LoVo (cell line): ENCODE results near the gene PKP4.

Source experiments
- DNase-seq: peaks from one replicate; pipeline ENCODE4 v3.0.0-alpha.2; 2016; ENCODE audit warnings: low spot score

The PKP4 gene

GRCh38 chr2:158718851-158719250, 262.1 kb downstream of the PKP4 start:
- no peak for DNase-seq

DNA sequence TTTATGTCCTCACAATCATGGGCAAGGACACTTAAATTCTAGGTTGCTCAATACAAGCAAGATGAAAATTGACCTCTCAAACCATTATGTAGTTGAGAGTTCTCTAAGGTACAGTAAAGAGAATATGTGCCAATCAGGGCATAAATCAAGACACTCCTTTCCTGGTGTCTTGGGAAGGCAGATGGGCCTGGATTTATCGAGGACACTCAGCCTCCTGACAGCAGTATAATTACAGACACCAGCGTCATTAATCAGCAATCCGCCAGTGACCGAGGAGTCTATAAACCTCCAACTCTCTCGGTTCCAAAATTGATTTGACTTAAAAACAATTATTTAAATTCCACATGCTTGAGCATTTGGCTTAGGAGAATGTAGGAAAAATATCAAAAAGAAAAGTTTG, 262.7 kb downstream of the PKP4 start:
- no peak for DNase-seq

DNA sequence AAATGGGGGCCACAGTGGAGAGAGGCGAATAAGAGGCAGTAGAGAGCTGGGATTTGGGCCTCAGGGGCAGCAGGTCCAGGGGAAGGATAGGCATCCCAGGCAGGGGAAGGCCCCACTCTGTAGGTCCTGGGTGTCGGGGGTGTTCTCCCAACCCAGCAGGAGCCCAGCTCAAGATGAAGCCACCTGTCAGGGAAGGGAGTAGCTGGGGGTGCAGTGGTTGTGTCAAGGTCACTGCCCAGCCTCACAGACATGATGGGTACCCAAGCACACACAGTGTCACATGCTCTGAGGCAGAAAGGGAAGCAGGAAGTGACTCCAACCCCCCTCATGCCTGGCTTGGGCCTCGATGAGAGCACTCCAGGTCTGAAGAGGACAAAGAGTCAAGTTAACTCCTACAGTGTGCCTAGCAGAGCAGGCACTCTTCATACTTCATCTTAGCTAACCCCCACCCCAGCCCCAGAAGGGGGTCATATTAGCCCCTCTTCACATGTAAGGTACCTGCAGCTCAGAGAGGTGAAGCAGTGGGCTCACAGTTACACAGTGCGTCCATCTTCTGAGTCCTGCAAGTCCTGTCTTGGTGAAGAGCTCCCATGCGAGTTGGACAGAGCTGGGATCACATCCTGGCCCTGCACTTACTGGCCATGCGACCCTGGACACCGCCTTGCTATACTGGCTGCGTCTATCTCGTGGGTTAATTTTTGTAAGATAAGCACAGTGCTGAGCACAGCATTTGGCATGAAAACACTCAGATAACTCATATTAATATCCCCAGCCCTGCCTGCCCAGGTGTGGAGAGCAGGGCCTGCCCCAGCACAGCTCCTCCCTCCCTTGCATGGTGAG, 265.7 kb downstream of the PKP4 start:
- DNase-seq, result no peak

DNA sequence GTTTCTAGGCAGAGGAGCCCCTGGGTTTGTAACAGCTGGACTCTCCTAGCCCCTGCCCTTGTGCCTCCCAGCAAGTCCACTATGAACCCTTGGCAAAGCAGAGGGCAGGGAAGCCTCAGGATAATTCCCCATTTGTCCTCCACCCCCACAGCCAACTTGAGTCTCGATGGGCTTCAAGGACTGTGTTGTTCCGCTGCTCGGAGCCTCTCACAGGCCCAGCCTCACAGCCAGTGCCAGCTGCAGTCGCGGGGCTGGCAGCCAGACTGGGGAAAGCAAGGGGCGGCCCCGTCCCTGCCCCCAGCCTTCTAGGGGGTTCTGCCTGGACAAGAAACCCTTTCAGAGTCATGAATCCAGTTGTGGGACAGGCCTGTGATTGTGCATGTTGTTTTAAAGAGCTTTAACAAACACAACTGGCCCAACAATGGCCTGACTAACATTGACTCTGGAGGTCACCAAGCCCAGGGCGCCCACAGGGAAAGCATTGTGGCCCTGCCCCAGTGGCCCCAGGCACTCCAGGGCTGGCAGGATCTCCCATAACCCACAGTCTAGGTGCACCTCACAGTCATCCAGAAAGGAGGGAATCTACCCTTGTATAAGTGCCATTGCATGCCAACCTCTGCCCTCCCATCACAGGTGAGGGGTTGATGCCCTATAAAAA, 266.6 kb downstream of the PKP4 start:
- DNase-seq, result no peak

GRCh38 chr2:158723921-158724802, 267.4 kb downstream of the PKP4 start:
- DNase-seq, result peak; percentile 63

- DNase-seq, result peak; percentile 34
Observed at GRCh38 chr2:158724803-158725381, 268.1 kb downstream of the PKP4 start.

DNA sequence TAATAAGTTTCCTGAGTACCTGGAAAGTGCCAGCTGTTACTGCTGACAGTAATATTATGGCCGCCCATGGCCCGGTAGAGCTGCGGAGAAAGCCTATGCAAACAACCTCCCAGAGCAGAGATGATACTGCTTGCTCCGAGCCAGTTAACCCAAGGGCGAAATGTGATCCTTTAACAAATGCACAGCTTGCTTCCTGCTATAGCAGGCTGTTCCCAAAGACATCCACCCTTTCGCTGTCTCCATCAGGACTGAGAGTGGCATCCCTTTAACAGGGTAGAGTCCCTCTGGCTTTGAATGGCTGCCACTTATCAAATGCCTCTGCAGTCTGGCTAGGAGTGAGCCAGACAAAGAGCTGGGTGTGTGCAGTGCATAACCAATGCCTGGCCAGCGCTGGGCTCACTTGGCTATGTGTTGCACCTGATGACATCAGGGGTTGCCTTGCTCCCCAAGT, 268.7 kb downstream of the PKP4 start:
- DNase-seq, result no peak

DNA sequence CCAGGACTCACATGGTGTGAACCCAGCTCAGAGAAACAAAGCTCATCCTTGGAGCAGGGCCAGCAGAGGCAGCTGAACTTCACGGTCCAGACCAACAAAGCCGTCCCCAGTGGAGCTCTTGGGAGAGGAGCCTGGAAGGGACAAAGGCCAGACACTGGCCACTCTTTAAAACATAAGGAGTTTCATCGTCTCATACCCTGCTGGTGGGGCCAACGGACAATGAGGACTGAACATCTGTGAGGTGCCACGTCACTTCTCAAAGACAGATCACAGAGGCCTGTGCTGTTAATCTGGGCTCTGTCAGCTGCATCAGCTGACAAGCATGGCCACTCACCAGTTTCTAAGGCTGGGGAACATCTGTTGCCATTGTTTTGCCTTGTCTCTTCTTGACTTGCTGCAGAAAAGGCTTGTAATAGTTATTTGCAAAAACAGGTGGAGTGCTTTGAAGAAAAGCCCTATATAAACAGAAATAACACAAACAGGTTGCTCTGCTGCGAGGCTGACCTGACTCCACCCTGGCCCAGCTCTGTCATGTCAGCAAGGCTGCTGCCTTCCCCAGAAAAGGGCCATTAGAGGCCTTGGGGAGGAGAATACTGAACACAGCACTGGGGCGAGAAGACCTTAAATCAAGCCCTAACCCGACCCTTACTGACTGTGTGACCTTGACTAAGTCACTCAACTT, 270.3 kb downstream of the PKP4 start:
- no peak for DNase-seq

- no peak for DNase-seq
Observed at GRCh38 chr2:158728422-158728821, 271.7 kb downstream of the PKP4 start.

GRCh38 chr2:158729451-158729850, 272.7 kb downstream of the PKP4 start:
- DNase-seq, result no peak

- no peak for DNase-seq
Observed at GRCh38 chr2:158729873-158730620, 273.3 kb downstream of the PKP4 start.

DNA sequence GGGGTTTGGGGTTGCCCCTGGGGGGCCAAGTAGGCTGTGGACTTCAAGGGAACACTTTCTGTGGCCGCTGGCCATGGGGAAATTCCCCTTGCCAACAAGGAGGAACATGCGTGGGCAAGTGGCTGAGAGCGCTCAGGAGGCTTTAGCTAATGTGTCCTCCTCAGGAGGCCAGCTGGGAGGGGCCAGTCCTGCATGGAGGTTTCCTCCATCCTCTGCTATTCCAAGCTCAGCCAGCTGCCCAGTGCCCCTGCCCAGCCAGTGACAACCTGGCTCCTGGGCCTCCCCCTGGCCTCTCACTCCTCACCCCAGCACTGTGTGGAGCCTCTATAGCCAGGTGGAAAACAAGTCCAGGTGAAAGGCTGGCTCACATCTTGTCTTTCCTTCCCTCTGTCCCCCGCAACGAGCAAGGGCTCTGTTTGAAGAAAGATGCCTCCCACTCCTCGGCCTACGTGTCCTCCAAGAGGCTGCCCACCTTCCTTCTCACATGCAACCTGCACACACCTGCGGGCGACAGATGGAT, 273.9 kb downstream of the PKP4 start:
- no peak for DNase-seq

DNA sequence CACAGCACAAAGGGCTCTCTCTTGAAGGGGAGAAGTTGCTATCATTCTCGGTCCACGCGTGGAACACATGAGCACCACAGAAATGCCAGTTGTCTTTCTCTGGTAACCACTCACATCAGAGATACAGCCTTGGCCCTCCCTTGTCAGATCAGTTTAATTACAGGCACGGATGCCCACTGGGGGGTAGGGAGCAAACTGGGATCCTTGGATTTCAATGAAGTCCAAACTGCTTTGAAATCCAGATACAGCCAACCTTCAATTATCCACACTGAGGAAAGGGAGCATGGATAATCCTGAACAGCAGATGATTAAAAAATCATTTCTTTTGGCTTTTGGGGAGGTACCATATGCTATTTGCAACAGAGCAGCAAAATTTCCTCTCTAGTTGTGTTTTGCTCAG, 274.6 kb downstream of the PKP4 start:
- DNase-seq, result no peak
